Measurements from ENCODE around the gene RXFP1.

GRCh38 chr4:158604369-158604768, 82.7 kb downstream of the RXFP1 start:
- TF ChIP-seq GATA2 (IDR thresholded peaks at IDR 0.05; ENCODE audit: low read depth, low read length) (no peak), GATA3 (IDR thresholded peaks at IDR 0.05; ENCODE audit: low read depth, low read length) (no peak)

Measured in SH-SY5Y (cell line).